HEK293T (cell line): ENCODE results near the gene FAM135A.

Experiments
- BHLHE40 ChIP-seq: fragments of 450-650 bp; IDR thresholded peaks from 2 replicates; pipeline ENCODE4 v1.6.1; 2016; ENCODE audit warnings: mild to moderate bottlenecking, moderate library complexity, borderline replicate concordance
- CTBP1 ChIP-seq: fragments of 450-650 bp; IDR thresholded peaks from 2 replicates; pipeline ENCODE4 v1.6.1; 2016; ENCODE audit warnings: borderline replicate concordance
- ELF4 ChIP-seq: fragments of 450-650 bp; IDR thresholded peaks from 2 replicates; pipeline ENCODE4 v1.6.1; 2017; ENCODE audit warnings: antibody characterized with exemption
- FOXA1 ChIP-seq: fragments of 450-650 bp; IDR thresholded peaks from 2 replicates; pipeline ENCODE4 v1.6.1; 2016; ENCODE audit warnings: mild to moderate bottlenecking
- FOXM1 ChIP-seq: fragments of 450-650 bp; IDR thresholded peaks from 2 replicates; pipeline ENCODE4 v1.6.1; 2017; ENCODE audit warnings: mild to moderate bottlenecking, borderline replicate concordance
- NFRKB ChIP-seq: fragments of 450-650 bp; IDR thresholded peaks from 2 replicates; pipeline ENCODE4 v1.6.1; 2016; ENCODE audit warnings: mild to moderate bottlenecking, moderate library complexity
- SP1 ChIP-seq: fragments of 450-650 bp; IDR thresholded peaks from 2 replicates; pipeline ENCODE4 v1.6.1; 2017
- TF ChIP-seq, protein P1 (sequence below): fragments of 450-650 bp; IDR thresholded peaks from 2 replicates; pipeline ENCODE4 v1.6.1; 2016

DNA sequence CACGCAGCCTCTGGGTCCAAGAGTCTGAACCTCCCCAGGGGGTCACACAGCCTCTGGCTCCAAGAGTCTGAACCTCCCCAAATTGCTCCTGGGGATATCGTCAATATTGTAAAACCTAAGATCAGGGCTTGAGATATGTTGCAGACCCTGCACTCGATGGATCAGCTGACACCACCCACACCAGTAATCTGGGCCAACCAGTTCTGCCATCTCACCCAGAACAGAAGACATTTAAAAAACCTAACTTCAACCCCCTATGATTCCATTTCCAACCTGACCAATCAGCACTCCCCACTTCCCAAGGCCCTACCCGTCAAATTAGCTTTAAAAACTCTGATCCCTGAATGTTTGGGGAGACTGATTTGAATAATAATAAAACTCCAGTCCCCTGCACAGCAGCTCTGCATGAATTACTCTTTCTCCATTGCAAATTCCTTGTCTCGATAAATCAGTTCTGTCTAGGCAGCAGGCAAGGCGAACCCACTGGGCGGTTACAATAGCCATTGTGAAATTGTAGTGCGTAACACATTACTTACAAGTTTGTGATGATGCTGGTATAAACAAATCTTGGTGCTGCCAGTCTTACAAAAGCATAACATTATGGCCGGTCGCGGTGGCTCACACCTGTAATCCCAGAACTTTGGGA lies 32.4 kb upstream of the FAM135A start:
- TF ChIP-seq NFRKB (no peak), ELF4 (no peak), BHLHE40 (no peak), FOXM1 (no peak), SP1 (no peak), FOXA1 (no peak), CTBP1 (no peak)
- TF ChIP-seq, protein P1, sequence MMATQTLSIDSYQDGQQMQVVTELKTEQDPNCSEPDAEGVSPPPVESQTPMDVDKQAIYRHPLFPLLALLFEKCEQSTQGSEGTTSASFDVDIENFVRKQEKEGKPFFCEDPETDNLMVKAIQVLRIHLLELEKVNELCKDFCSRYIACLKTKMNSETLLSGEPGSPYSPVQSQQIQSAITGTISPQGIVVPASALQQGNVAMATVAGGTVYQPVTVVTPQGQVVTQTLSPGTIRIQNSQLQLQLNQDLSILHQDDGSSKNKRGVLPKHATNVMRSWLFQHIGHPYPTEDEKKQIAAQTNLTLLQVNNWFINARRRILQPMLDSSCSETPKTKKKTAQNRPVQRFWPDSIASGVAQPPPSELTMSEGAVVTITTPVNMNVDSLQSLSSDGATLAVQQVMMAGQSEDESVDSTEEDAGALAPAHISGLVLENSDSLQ, result no peak
